GM06990 (cell line): ENCODE results near the gene TSHZ3.

Source experiments
- DNase-seq: peaks from one replicate; pipeline ENCODE4 v3.0.0-alpha.2; 2011; ENCODE audit not compliant: insufficient read length; ENCODE audit errors: extremely low read depth
- H3K27me3 ChIP-seq: replicated peaks from 2 replicates; pipeline ENCODE4 v1.6.0; 2011; ENCODE audit warnings: low read length; ENCODE audit not compliant: control insufficient read depth, insufficient read depth
- H3K36me3 ChIP-seq: 2 replicates; pipeline ENCODE4 v1.5.1; 2011; ENCODE audit warnings: low read length; ENCODE audit not compliant: control insufficient read depth, insufficient read depth
- H3K4me3 ChIP-seq: replicated peaks from 2 replicates; pipeline ENCODE4 v1.5.1; 2011; ENCODE audit warnings: low read depth, mild to moderate bottlenecking, control low read depth, low read length
- TF ChIP-seq, protein P1 (sequence below): IDR thresholded peaks from 2 replicates; pipeline ENCODE4 v1.5.1; 2011; ENCODE audit warnings: low read length, control low read depth, mild to moderate bottlenecking, inconsistent platforms; ENCODE audit not compliant: insufficient read depth, poor library complexity, severe bottlenecking

TSHZ3 gene

DNA sequence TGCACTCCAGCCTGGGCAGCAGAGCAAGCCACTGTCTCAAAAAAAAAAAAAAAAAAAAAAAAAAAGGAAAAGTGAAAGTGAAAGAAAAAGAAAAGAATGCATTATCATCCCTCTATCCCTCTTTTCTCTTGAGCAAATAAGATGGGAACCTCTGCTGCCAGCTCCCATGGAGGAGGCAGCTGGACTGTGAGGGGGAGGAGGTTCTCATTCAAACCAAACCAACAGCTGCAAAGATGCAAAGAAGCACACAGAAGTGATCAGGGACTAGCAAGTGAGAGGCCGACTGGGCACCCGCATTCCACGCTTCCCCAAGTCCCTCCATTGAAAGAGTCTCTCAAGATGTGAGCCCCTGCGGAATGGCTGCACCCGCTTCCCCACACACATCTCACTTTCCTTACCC is 63.5 kb downstream of the TSHZ3 start:
- TF ChIP-seq, protein P1, sequence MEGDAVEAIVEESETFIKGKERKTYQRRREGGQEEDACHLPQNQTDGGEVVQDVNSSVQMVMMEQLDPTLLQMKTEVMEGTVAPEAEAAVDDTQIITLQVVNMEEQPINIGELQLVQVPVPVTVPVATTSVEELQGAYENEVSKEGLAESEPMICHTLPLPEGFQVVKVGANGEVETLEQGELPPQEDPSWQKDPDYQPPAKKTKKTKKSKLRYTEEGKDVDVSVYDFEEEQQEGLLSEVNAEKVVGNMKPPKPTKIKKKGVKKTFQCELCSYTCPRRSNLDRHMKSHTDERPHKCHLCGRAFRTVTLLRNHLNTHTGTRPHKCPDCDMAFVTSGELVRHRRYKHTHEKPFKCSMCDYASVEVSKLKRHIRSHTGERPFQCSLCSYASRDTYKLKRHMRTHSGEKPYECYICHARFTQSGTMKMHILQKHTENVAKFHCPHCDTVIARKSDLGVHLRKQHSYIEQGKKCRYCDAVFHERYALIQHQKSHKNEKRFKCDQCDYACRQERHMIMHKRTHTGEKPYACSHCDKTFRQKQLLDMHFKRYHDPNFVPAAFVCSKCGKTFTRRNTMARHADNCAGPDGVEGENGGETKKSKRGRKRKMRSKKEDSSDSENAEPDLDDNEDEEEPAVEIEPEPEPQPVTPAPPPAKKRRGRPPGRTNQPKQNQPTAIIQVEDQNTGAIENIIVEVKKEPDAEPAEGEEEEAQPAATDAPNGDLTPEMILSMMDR = no peak
- H3K36me3 ChIP-seq = no peaks in the 10 kb centered on the region
- no peak overlapping the region for H3K4me3 ChIP-seq
- H3K27me3 ChIP-seq = no peaks in the 10 kb centered on the region
- no peak for DNase-seq

DNA sequence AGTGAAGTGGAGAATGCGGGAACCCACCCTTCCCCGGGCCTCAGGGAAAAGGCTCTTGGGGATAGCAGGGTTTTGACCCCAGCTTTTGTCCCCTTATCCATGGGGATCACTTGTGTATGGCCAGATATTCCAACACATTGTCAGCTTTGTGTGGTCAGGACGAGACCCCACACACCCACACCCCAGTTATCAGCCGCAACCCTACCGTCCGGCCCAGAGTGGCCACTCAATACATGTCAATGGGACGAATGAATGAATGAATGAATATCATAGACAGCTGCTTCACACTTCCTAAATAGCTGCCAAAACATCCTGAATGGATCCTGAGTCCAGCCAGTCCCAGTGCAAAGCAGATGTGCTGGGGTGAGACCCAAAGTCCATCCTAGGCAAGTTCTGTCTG is 64.6 kb downstream of the TSHZ3 start:
- H3K4me3 ChIP-seq = no peak overlapping the region
- no peaks in the 10 kb centered on the region for H3K27me3 ChIP-seq
- DNase-seq = no peak
- H3K36me3 ChIP-seq = no peaks in the 10 kb centered on the region
- TF ChIP-seq, protein P1 = no peak

DNA sequence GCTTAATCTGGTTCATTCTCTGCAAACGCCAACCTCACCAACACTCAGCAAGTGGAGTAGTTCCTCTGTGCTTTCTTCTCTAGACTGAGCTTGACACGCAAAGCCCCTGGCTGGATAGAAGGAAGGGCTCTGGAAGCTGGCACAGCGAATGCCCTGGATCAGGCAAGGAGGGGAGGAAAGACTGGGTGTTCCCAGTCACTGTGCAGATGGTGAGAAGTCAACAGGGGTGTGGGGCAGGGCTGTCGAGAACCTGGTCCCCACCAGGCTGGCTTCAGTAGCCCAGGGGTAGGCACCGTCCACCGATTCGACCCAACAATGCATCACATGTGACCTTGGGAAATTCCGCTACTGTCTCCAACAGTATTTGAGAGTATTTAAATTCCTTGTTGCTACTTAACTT is 65.5 kb downstream of the TSHZ3 start:
- TF ChIP-seq, protein P1 = no peak
- H3K27me3 ChIP-seq = no peaks in the 10 kb centered on the region
- no peak for DNase-seq
- H3K36me3 ChIP-seq = no peaks in the 10 kb centered on the region
- no peak overlapping the region for H3K4me3 ChIP-seq

DNA sequence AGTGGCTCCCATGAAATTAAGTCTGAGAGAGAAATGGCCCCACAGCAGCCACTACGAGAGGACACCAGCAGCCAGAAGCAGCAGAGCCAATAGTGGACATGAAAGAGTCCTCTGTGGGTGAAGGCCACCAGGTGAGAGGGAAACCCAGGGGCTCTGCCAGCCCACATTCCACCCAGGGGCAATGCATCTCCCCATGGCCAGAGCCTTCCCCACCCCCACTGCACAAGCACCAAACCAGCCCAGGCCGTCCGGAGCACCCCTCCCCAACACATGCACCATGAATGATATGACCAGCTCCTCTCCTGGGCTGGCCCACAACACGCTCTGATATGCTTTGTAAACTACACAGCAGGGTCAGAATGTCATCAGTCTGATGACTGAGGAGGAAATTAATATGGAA is 66.9 kb downstream of the TSHZ3 start:
- TF ChIP-seq, protein P1 = no peak
- H3K27me3 ChIP-seq = no peaks in the 10 kb centered on the region
- H3K36me3 ChIP-seq = no peaks in the 10 kb centered on the region
- H3K4me3 ChIP-seq = no peak overlapping the region
- DNase-seq = no peak

DNA sequence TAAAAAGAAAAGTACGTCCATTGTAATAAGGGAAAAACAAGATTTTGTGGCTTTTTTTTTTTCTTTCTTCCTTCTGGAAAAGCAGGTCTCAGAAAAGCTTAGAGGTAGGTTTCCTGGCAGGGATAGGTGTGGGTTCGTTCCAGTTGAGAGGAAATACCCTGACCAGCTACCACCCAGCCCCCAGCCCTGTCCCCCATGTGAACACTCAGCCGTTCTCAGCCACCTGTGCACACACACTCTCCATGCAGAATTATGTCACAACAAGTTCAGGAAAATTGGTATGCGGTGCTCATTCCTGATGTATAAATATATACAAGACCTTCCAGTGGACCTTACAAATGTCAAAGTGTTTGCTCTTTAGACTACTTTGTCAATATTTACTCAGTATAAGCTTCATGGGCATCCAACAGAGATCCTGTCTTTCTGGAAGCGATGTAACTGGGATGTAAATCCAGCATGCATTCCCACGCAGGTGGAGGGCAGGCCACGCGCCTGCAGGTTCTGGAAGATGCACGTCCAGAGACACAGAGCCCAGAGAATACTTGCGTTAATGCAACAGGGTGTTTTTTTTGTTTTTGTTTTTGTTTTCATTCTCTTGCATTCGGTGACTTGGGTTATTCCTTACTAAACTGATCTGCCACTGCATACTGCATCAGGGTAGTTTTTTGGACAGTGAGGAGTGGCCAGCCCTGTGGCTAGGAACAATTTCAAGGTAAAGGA is 68.8 kb downstream of the TSHZ3 start:
- Histone ChIP-seq H3K4me3 (no peak overlapping the region), H3K27me3 (no peaks in the 10 kb centered on the region), H3K36me3 (no peaks in the 10 kb centered on the region)
- DNase-seq = no peak
- TF ChIP-seq, protein P1 = no peak

DNA sequence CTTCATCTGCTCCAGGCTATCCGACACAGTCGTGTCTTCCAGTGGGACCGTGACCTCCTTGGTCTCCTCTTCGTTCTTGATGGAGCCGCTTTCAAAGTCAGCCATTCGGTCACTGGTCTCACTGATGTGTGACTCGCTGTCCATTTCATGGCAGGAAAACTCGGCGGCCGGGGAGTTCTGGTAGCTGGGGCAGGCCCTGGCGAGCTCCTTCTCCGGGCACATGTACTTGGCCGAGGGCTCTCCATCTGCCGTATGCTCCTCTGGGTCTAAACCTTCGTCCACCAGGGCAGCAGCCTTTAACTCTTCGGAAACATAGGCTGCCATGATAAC is 69.8 kb downstream of the TSHZ3 start:
- TF ChIP-seq, protein P1 = no peak
- Histone ChIP-seq H3K27me3 (no peaks in the 10 kb centered on the region), H3K4me3 (no peak overlapping the region), H3K36me3 (no peaks in the 10 kb centered on the region)
- DNase-seq = no peak
